B cell (primary cell): ENCODE measurements around the gene PLA2G6. TPM values are rescaled to one million over a fixed set of nuclear protein-coding genes. Genes with fewer than 3 reads are reported as not detected.

ENCODE experiments used
- ATAC-seq: fragments of 200-7000 bp; cut with Tn5 transposase; one replicate; pipeline ENCODE4 v1.10.0; 2021; ENCODE audit warnings: low read depth, mild to moderate bottlenecking, moderate number of reproducible peaks, moderate library complexity
- CTCF ChIA-PET: fragments of 350-600 bp; sonication (Branson Sonifier 250); formaldehyde crosslinking; loops from one replicate; lab custom pipeline; 2021; ENCODE audit warnings: antibody characterized with exemption, inconsistent platforms; lab: Charles Lee
- POLR2A ChIA-PET: fragments of 350-600 bp; sonication (Branson Sonifier 250); formaldehyde crosslinking; loops from one replicate; lab custom pipeline; 2021; ENCODE audit warnings: antibody characterized with exemption; lab: Charles Lee
- DNase-seq: peaks from one replicate; pipeline ENCODE4 v3.0.0; 2013
- H2AFZ ChIP-seq: 2 replicates; pipeline ENCODE4 v1.6.1; 2012; ENCODE audit warnings: mild to moderate bottlenecking, low read depth, low read length; ENCODE audit not compliant: insufficient read depth, poor library complexity, severe bottlenecking
- H3K27ac ChIP-seq, 2 donors: 1 replicate in 1 of 2; 2 replicates in 1 of 2; pipeline ENCODE4 v1.5.1; 2012 to 2013; ENCODE audit warnings: low read length in 2 of 2, mild to moderate bottlenecking in 2 of 2, moderate library complexity in 1 of 2
- H3K27me3 ChIP-seq, 4 experiments: fragments of 200-600 bp in 1 of 4; sonication (generic) in 1 of 4; replicated peaks in 1 of 4; 1 replicate in 2 of 4; 2 replicates in 2 of 4; pipeline versions ENCODE4 v1.6.1 to v1.7.0; 2013 to 2016; ENCODE audit warnings: low read length in 3 of 4, mild to moderate bottlenecking in 2 of 4, mixed read lengths in 1 of 4, moderate library complexity in 1 of 4; ENCODE audit not compliant: insufficient read depth in 4 of 4, control insufficient read depth in 3 of 4; ENCODE audit errors: control extremely low read depth in 1 of 4
- H3K36me3 ChIP-seq, 2 experiments: replicated peaks in 1 of 2; 1 replicate in 1 of 2; 2 replicates in 1 of 2; pipeline versions ENCODE4 v1.6.1 to v1.7.1; 2013; ENCODE audit warnings: low read length in 1 of 2; ENCODE audit not compliant: insufficient read depth in 2 of 2, control insufficient read depth in 1 of 2; ENCODE audit errors: control extremely low read depth in 1 of 2, extremely low read depth in 1 of 2
- H3K4me1 ChIP-seq, 2 donors: fragments of 200-600 bp in 1 of 2; sonication (generic) in 1 of 2; 1 replicate in 1 of 2; 2 replicates in 1 of 2; pipeline versions ENCODE4 v1.5.1 to v1.6.1; 2013 to 2017; ENCODE audit warnings: low read length in 2 of 2; ENCODE audit not compliant: control insufficient read depth in 2 of 2, insufficient read depth in 2 of 2
- H3K4me2 ChIP-seq: replicated peaks from 2 replicates; pipeline ENCODE3; 2012; ENCODE audit warnings: mild to moderate bottlenecking, low read depth, low read length; ENCODE audit not compliant: poor library complexity, severe bottlenecking
- H3K4me3 ChIP-seq, 5 experiments: fragments of 200-600 bp in 1 of 5; sonication (generic) in 1 of 5; 1 replicate in 3 of 5; 2 replicates in 2 of 5; pipeline versions ENCODE4 v1.5.1 to v1.7.0; 2011 to 2016; ENCODE audit warnings: low read length in 4 of 5, mild to moderate bottlenecking in 4 of 5, low read depth in 2 of 5, control low read depth in 1 of 5, moderate library complexity in 1 of 5; ENCODE audit not compliant: insufficient read depth in 1 of 5; ENCODE audit errors: control extremely low read depth in 1 of 5, extremely low read depth in 1 of 5
- H3K79me2 ChIP-seq: fragments of 200-600 bp; sonication (generic); one replicate; pipeline ENCODE4 v1.6.0; 2016; ENCODE audit warnings: low read length; ENCODE audit not compliant: control insufficient read depth, insufficient read depth
- H3K9ac ChIP-seq: fragments of 200-600 bp; sonication (generic); 2 replicates; pipeline ENCODE4 v1.6.1; 2017; ENCODE audit warnings: mild to moderate bottlenecking, low read length, moderate library complexity
- H3K9me3 ChIP-seq, 3 donors: one replicate each; pipeline versions ENCODE4 v1.6.1 to v1.7.1; 2013; ENCODE audit warnings: low read length in 2 of 3; ENCODE audit not compliant: control insufficient read depth in 2 of 3, insufficient read depth in 1 of 3; ENCODE audit errors: control extremely low read depth in 1 of 3
- H4K20me1 ChIP-seq: 2 replicates; pipeline ENCODE4 v1.6.0; 2012; ENCODE audit warnings: mild to moderate bottlenecking, low read length; ENCODE audit not compliant: insufficient read depth, control insufficient read depth, poor library complexity, severe bottlenecking
- H3K27ac Mint-ChIP-seq: one replicate; pipeline ENCODE4 v1.8.0; 2021; ENCODE audit warnings: mixed read lengths
- H3K27me3 Mint-ChIP-seq: one replicate; pipeline ENCODE4 v1.8.0; 2021; ENCODE audit warnings: mixed read lengths
- H3K4me1 Mint-ChIP-seq: one replicate; pipeline ENCODE4 v1.8.0; 2021; ENCODE audit warnings: mixed read lengths
- H3K4me3 Mint-ChIP-seq: one replicate; pipeline ENCODE4 v1.8.0; 2021; ENCODE audit warnings: mixed read lengths
- H3K9me3 Mint-ChIP-seq: one replicate; pipeline ENCODE4 v1.8.0; 2022; ENCODE audit warnings: mixed read lengths; ENCODE audit not compliant: insufficient read depth
- EZH2 ChIP-seq: IDR thresholded peaks from 2 replicates; pipeline ENCODE4 v1.6.1; 2012; ENCODE audit warnings: borderline replicate concordance, low read depth, mild to moderate bottlenecking, moderate library complexity, low read length; ENCODE audit not compliant: insufficient read depth, poor library complexity, severe bottlenecking
- whole genome bisulfite sequencing: methylation state at CpG from one replicate; pipeline ENCODE4 v1.1.5; 2013; ENCODE audit warnings: missing lambda C conversion rate; ENCODE audit not compliant: insufficient coverage; 5-methylcytosine and 5-hydroxymethylcytosine counted together
- intact Hi-C: fragments of 100-400 bp; cut with micrococcal nuclease; formaldehyde crosslinking; loops from one replicate; pipeline ENCODE4 v1.10.0; 2022
- polyA plus RNA-seq: library from polyadenylated mRNA; depleted of rRNA; stranded (reverse); fragments of >200 nt; gene quantifications from 2 replicates; pipeline ENCODE4 v1.2.3, GENCODE V29; 2012
- total RNA-seq, 2 donors: library from RNA; stranded (reverse); fragments of 120-200 nt in 1 of 2; gene quantifications; 1 replicate in 1 of 2; 2 replicates in 1 of 2; pipeline versions ENCODE4 v1.2.3 to v1.2.4, GENCODE V29; 2013 to 2022
- TF ChIP-seq, protein P1 (sequence below): fragments of 200-600 bp; IDR thresholded peaks from one replicate; pipeline ENCODE4 v1.8.0; 2022; ENCODE audit warnings: antibody characterized with exemption, mild to moderate bottlenecking

Gene PLA2G6
- total and polyA plus RNA-seq, 2 donors (not counting 1 experiment from before 2014, with no cell fraction given), result 125 to 148 TPM

DNA sequence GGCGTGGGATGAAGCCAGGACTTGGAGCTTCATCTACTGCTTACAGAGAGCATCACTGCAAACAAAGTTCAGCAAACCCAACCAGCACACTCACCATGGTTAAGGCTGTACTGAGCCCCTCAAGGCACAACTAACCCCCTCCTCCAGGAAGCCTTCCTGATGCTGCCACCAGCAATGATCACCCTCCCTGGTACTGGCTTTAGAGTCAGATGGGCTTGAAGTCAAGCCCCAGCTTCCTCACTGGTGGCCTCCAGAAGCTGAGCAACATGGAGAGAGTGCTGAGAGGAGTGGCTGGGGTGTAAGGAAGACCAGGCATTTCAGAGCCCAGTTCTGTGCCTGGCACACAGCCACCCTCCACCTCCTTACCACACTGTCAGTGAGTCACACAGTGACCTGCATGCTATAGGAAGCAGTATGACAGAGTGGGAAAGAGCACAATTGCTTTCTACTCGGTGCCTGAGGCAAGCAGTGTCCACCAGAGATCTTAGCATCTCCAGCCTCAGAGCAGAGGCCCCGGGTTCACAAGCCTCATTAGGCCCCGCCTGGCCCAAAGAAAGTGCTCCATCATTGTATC, 46.4 kb downstream of the PLA2G6 start:
- no peaks in the 10 kb centered on the region for H3K4me1 ChIP-seq
- H3K27me3 Mint-ChIP-seq, result no peaks in the 10 kb centered on the region
- ChIA-PET POLR2A (no interaction called here), CTCF (no interaction called here)
- H3K9ac ChIP-seq, result no peak overlapping the region
- no peak overlapping the region for H3K27ac ChIP-seq
- no peak overlapping the region for H3K4me3 ChIP-seq
- H2AFZ ChIP-seq, result no peak overlapping the region
- peaks cover 0 to 32% of the 10 kb centered on the region in 2 experiments for H3K36me3 ChIP-seq
- no peak for ATAC-seq
- H3K9me3 Mint-ChIP-seq, result no peaks in the 10 kb centered on the region
- no peak for DNase-seq
- intact Hi-C loops, result no loop called here
- no peaks in the 10 kb centered on the region for H3K9me3 ChIP-seq
- H3K79me2 ChIP-seq, result no peaks in the 10 kb centered on the region
- no peak overlapping the region for H3K27ac Mint-ChIP-seq
- no peaks in the 10 kb centered on the region for H4K20me1 ChIP-seq
- TF ChIP-seq EZH2, result no peak
- TF ChIP-seq, protein P1, sequence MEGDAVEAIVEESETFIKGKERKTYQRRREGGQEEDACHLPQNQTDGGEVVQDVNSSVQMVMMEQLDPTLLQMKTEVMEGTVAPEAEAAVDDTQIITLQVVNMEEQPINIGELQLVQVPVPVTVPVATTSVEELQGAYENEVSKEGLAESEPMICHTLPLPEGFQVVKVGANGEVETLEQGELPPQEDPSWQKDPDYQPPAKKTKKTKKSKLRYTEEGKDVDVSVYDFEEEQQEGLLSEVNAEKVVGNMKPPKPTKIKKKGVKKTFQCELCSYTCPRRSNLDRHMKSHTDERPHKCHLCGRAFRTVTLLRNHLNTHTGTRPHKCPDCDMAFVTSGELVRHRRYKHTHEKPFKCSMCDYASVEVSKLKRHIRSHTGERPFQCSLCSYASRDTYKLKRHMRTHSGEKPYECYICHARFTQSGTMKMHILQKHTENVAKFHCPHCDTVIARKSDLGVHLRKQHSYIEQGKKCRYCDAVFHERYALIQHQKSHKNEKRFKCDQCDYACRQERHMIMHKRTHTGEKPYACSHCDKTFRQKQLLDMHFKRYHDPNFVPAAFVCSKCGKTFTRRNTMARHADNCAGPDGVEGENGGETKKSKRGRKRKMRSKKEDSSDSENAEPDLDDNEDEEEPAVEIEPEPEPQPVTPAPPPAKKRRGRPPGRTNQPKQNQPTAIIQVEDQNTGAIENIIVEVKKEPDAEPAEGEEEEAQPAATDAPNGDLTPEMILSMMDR, result no peak
- H3K4me3 Mint-ChIP-seq, result no peak overlapping the region
- H3K27me3 ChIP-seq, result no peaks in the 10 kb centered on the region
- WGBS, result 98% methylated on average over 4 of the region's 4 CpGs
- no peak overlapping the region for H3K4me2 ChIP-seq
- no peaks in the 10 kb centered on the region for H3K4me1 Mint-ChIP-seq

DNA sequence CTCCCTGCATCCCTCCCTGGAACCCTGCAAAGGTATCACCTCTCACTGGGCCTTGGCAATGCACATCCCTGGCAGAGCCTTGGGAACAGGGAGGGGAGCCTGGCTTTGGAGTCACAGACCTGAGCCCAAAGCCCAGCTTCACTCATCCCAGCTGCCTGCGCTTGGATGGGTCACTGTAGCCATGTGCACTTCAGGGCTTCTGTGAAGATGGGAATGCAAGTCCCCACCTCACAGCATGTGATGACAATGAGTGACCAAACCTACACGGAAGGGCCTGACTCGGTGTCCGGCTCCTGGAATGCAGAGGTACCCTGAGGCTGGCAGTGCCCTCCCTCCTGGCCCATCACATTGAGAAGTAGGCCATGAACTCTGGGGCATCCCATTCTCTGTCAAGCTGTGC, 48.3 kb downstream of the PLA2G6 start:
- ChIA-PET CTCF (no interaction called here), POLR2A (no interaction called here)
- Histone ChIP-seq H3K4me3 (no peak overlapping the region), H2AFZ (no peak overlapping the region), H3K4me2 (no peak overlapping the region), H3K27me3 (no peaks in the 10 kb centered on the region), H3K9me3 (no peaks in the 10 kb centered on the region), H3K9ac (no peak overlapping the region), H4K20me1 (no peaks in the 10 kb centered on the region), H3K4me1 (no peaks in the 10 kb centered on the region), H3K79me2 (no peaks in the 10 kb centered on the region), H3K27ac (no peak overlapping the region), H3K36me3 (peaks cover 0 to 42% of the 10 kb centered on the region in 2 experiments)
- Mint-ChIP-seq H3K4me3 (no peak overlapping the region), H3K27ac (no peak overlapping the region), H3K27me3 (no peaks in the 10 kb centered on the region), H3K9me3 (no peaks in the 10 kb centered on the region), H3K4me1 (no peaks in the 10 kb centered on the region)
- ATAC-seq (no peak), DNase-seq (no peak)
- TF ChIP-seq, protein P1, result no peak
- TF ChIP-seq EZH2, result no peak
- WGBS, result 97% methylated on average over 4 of the region's 4 CpGs
- intact Hi-C loops, result no loop called here
